Activated CD4-positive, alpha-beta T cell treated with anti-CD3 and anti-CD28 coated beads, Interleukin-2, amount 50 U/mL, for 16 hours (primary cell): ENCODE results near the gene STIL.
"Not testable (repeated sequence)": the region's sequence is repeated elsewhere in the genome, so short reads cannot be mapped to it uniquely, and the experiment has no call there.

Experiments
- DNase-seq: peaks from one replicate; pipeline ENCODE4 v3.0.0-alpha.2; 2020

The STIL gene

GRCh38 chr1:47313915-47314664 lies at the start of gene STIL:
STIL (minus strand) TSS chr1:47314147; CDS start chr1:47310319, 3,828 bp downstream.
- peak; percentile 99 for DNase-seq

GRCh38 chr1:47362828-47363227 lies 48.9 kb upstream of the STIL start:
- no peak for DNase-seq

- no peak for DNase-seq
These were observed 47.4 kb upstream of the STIL start for GRCh38 chr1:47361380-47361779.

GRCh38 chr1:47351305-47351704 lies 37.4 kb upstream of the STIL start:
- DNase-seq = peak; percentile 87

- no peak for DNase-seq
These were observed 34.3 kb upstream of the STIL start for GRCh38 chr1:47348246-47348645.

- DNase-seq = no peak
These were observed 33.8 kb upstream of the STIL start for GRCh38 chr1:47347735-47348134.

GRCh38 chr1:47346979-47347378 lies 33.0 kb upstream of the STIL start:
- DNase-seq = not testable (repeated sequence)

- DNase-seq = no peak
These were observed 26.3 kb upstream of the STIL start for GRCh38 chr1:47340227-47340626.

GRCh38 chr1:47338249-47339077 lies 24.5 kb upstream of the STIL start:
- no peak for DNase-seq

GRCh38 chr1:47337350-47337749 lies 23.4 kb upstream of the STIL start:
- no peak for DNase-seq

GRCh38 chr1:47334765-47335435 lies 21.0 kb upstream of the STIL start:
- DNase-seq = no peak

GRCh38 chr1:47333922-47334764 lies 20.2 kb upstream of the STIL start:
- DNase-seq = peak; percentile 76

GRCh38 chr1:47333578-47333921 lies 19.6 kb upstream of the STIL start, which contains the start of gene CMPK1:
CMPK1 (plus strand) TSS chr1:47333790; CDS start chr1:47333946, 156 bp downstream.
- DNase-seq = peak; percentile 84

- no peak for DNase-seq
These were observed 19.0 kb upstream of the STIL start for GRCh38 chr1:47332779-47333577.

- DNase-seq = no peak
These were observed 17.9 kb upstream of the STIL start for GRCh38 chr1:47331875-47332274.

- DNase-seq = no peak
These were observed 16.3 kb upstream of the STIL start for GRCh38 chr1:47330212-47330611.

- no peak for DNase-seq
These were observed 15.0 kb upstream of the STIL start for GRCh38 chr1:47328992-47329391.

GRCh38 chr1:47326271-47326670 lies 12.3 kb upstream of the STIL start:
- DNase-seq = no peak

- no peak for DNase-seq
These were observed 11.6 kb upstream of the STIL start for GRCh38 chr1:47325528-47325927.

- DNase-seq = no peak
These were observed 10.7 kb upstream of the STIL start for GRCh38 chr1:47324682-47325081.

GRCh38 chr1:47323599-47324031 lies 9.7 kb upstream of the STIL start:
- DNase-seq = no peak

GRCh38 chr1:47319968-47320367 lies 6.0 kb upstream of the STIL start:
- DNase-seq = not testable (repeated sequence)
